B cell (primary cell): Measurements from ENCODE around the gene ACAD10. TPM values are rescaled to one million over a fixed set of nuclear protein-coding genes. Genes with fewer than 3 reads are reported as not detected.

Experiments used
- ATAC-seq: fragments of 200-7000 bp; cut with Tn5 transposase; one replicate; pipeline ENCODE4 v1.10.0; 2021; ENCODE audit warnings: low read depth, mild to moderate bottlenecking, moderate number of reproducible peaks, moderate library complexity
- CTCF ChIA-PET: fragments of 350-600 bp; sonication (Branson Sonifier 250); formaldehyde crosslinking; loops from one replicate; lab custom pipeline; 2021; ENCODE audit warnings: antibody characterized with exemption, inconsistent platforms; lab: Charles Lee
- POLR2A ChIA-PET: fragments of 350-600 bp; sonication (Branson Sonifier 250); formaldehyde crosslinking; loops from one replicate; lab custom pipeline; 2021; ENCODE audit warnings: antibody characterized with exemption; lab: Charles Lee
- DNase-seq: peaks from one replicate; pipeline ENCODE4 v3.0.0; 2013
- H2AFZ ChIP-seq: 2 replicates; pipeline ENCODE4 v1.6.1; 2012; ENCODE audit warnings: mild to moderate bottlenecking, low read depth, low read length; ENCODE audit not compliant: insufficient read depth, poor library complexity, severe bottlenecking
- H3K27ac ChIP-seq, 2 donors: 1 replicate in 1 of 2; 2 replicates in 1 of 2; pipeline ENCODE4 v1.5.1; 2012 to 2013; ENCODE audit warnings: low read length in 2 of 2, mild to moderate bottlenecking in 2 of 2, moderate library complexity in 1 of 2
- H3K27me3 ChIP-seq, 4 experiments: fragments of 200-600 bp in 1 of 4; sonication (generic) in 1 of 4; replicated peaks in 1 of 4; 1 replicate in 2 of 4; 2 replicates in 2 of 4; pipeline versions ENCODE4 v1.6.1 to v1.7.0; 2013 to 2016; ENCODE audit warnings: low read length in 3 of 4, mild to moderate bottlenecking in 2 of 4, mixed read lengths in 1 of 4, moderate library complexity in 1 of 4; ENCODE audit not compliant: insufficient read depth in 4 of 4, control insufficient read depth in 3 of 4; ENCODE audit errors: control extremely low read depth in 1 of 4
- H3K36me3 ChIP-seq, 2 experiments: replicated peaks in 1 of 2; 1 replicate in 1 of 2; 2 replicates in 1 of 2; pipeline versions ENCODE4 v1.6.1 to v1.7.1; 2013; ENCODE audit warnings: low read length in 1 of 2; ENCODE audit not compliant: insufficient read depth in 2 of 2, control insufficient read depth in 1 of 2; ENCODE audit errors: control extremely low read depth in 1 of 2, extremely low read depth in 1 of 2
- H3K4me1 ChIP-seq, 2 donors: fragments of 200-600 bp in 1 of 2; sonication (generic) in 1 of 2; 1 replicate in 1 of 2; 2 replicates in 1 of 2; pipeline versions ENCODE4 v1.5.1 to v1.6.1; 2013 to 2017; ENCODE audit warnings: low read length in 2 of 2; ENCODE audit not compliant: control insufficient read depth in 2 of 2, insufficient read depth in 2 of 2
- H3K4me2 ChIP-seq: replicated peaks from 2 replicates; pipeline ENCODE3; 2012; ENCODE audit warnings: mild to moderate bottlenecking, low read depth, low read length; ENCODE audit not compliant: poor library complexity, severe bottlenecking
- H3K4me3 ChIP-seq, 5 experiments: fragments of 200-600 bp in 1 of 5; sonication (generic) in 1 of 5; 1 replicate in 3 of 5; 2 replicates in 2 of 5; pipeline versions ENCODE4 v1.5.1 to v1.7.0; 2011 to 2016; ENCODE audit warnings: low read length in 4 of 5, mild to moderate bottlenecking in 4 of 5, low read depth in 2 of 5, control low read depth in 1 of 5, moderate library complexity in 1 of 5; ENCODE audit not compliant: insufficient read depth in 1 of 5; ENCODE audit errors: control extremely low read depth in 1 of 5, extremely low read depth in 1 of 5
- H3K79me2 ChIP-seq: fragments of 200-600 bp; sonication (generic); one replicate; pipeline ENCODE4 v1.6.0; 2016; ENCODE audit warnings: low read length; ENCODE audit not compliant: control insufficient read depth, insufficient read depth
- H3K9ac ChIP-seq: fragments of 200-600 bp; sonication (generic); 2 replicates; pipeline ENCODE4 v1.6.1; 2017; ENCODE audit warnings: mild to moderate bottlenecking, low read length, moderate library complexity
- H3K9me3 ChIP-seq, 3 donors: one replicate each; pipeline versions ENCODE4 v1.6.1 to v1.7.1; 2013; ENCODE audit warnings: low read length in 2 of 3; ENCODE audit not compliant: control insufficient read depth in 2 of 3, insufficient read depth in 1 of 3; ENCODE audit errors: control extremely low read depth in 1 of 3
- H4K20me1 ChIP-seq: 2 replicates; pipeline ENCODE4 v1.6.0; 2012; ENCODE audit warnings: mild to moderate bottlenecking, low read length; ENCODE audit not compliant: insufficient read depth, control insufficient read depth, poor library complexity, severe bottlenecking
- H3K27ac Mint-ChIP-seq: one replicate; pipeline ENCODE4 v1.8.0; 2021; ENCODE audit warnings: mixed read lengths
- H3K27me3 Mint-ChIP-seq: one replicate; pipeline ENCODE4 v1.8.0; 2021; ENCODE audit warnings: mixed read lengths
- H3K4me1 Mint-ChIP-seq: one replicate; pipeline ENCODE4 v1.8.0; 2021; ENCODE audit warnings: mixed read lengths
- H3K4me3 Mint-ChIP-seq: one replicate; pipeline ENCODE4 v1.8.0; 2021; ENCODE audit warnings: mixed read lengths
- H3K9me3 Mint-ChIP-seq: one replicate; pipeline ENCODE4 v1.8.0; 2022; ENCODE audit warnings: mixed read lengths; ENCODE audit not compliant: insufficient read depth
- EZH2 ChIP-seq: IDR thresholded peaks from 2 replicates; pipeline ENCODE4 v1.6.1; 2012; ENCODE audit warnings: borderline replicate concordance, low read depth, mild to moderate bottlenecking, moderate library complexity, low read length; ENCODE audit not compliant: insufficient read depth, poor library complexity, severe bottlenecking
- WGBS: methylation state at CpG from one replicate; pipeline ENCODE4 v1.1.5; 2013; ENCODE audit warnings: missing lambda C conversion rate; ENCODE audit not compliant: insufficient coverage; 5-methylcytosine and 5-hydroxymethylcytosine counted together
- intact Hi-C: fragments of 100-400 bp; cut with micrococcal nuclease; formaldehyde crosslinking; loops from one replicate; pipeline ENCODE4 v1.10.0; 2022
- polyA plus RNA-seq: library from polyadenylated mRNA; depleted of rRNA; stranded (reverse); fragments of >200 nt; gene quantifications from 2 replicates; pipeline ENCODE4 v1.2.3, GENCODE V29; 2012
- total RNA-seq, 2 donors: library from RNA; stranded (reverse); fragments of 120-200 nt in 1 of 2; gene quantifications; 1 replicate in 1 of 2; 2 replicates in 1 of 2; pipeline versions ENCODE4 v1.2.3 to v1.2.4, GENCODE V29; 2013 to 2022
- TF ChIP-seq, protein P1 (sequence below): fragments of 200-600 bp; IDR thresholded peaks from one replicate; pipeline ENCODE4 v1.8.0; 2022; ENCODE audit warnings: antibody characterized with exemption, mild to moderate bottlenecking

ACAD10 gene
- total and polyA plus RNA-seq, 2 donors (not counting 1 experiment from before 2014, with no cell fraction given): 38.1 to 48.6 TPM

DNA sequence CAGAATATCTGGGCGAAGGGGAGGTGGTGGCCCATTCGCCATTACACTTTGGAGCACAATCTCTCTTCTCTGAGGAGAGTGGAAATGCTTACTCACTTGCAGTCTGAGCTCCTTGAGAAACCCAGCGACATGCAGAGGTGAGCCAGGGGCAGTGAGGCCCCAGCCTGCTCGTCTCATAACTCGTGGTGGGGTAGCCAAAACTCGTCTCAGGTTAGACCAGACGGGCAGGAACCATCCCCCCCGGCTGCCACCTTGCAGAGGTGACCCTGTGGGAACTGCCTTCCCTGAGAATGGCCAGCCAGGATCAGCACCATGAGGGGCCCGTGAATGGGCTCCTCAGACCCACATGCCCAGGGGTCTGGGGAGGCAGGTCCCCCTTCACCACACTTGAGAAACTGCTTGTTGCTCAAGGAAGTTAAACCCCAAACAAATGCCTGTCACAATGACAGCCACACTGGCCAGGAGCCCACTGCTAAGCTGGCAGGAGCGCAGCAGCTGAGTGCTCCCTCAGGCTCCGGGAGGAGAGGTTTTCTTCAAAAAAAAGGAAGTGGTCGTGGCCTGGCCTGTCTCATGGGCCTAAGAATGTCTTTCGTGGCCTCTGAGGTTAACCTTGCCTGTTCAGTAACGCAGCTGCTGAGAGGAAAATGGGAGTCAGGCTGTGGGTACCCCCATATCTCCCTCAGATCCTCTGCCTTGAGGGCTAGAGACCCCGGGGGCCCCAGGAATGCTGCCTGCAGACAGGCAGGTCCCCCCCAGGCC, 71.7 kb downstream of the ACAD10 start:
- Histone ChIP-seq H3K4me3 (no peak overlapping the region), H3K9me3 (no peaks in the 10 kb centered on the region), H3K36me3 (peaks cover 2 to 20% of the 10 kb centered on the region in 2 experiments), H3K27me3 (no peaks in the 10 kb centered on the region), H3K4me1 (peaks cover 38 to 50% of the 10 kb centered on the region in 2 donors), H3K79me2 (no peaks in the 10 kb centered on the region), H2AFZ (peak overlapping the region; percentile 62), H3K9ac (peak overlapping the region; percentile 26), H3K4me2 (peak overlapping the region; percentile 62), H3K27ac (peak overlapping the region; percentile 20 to 63), H4K20me1 (no peaks in the 10 kb centered on the region)
- POLR2A ChIA-PET: interaction anchor here (0.6 to 1.4 kb wide), 4 partner anchors 9 to 30 kb away, joined by 3 to 5 read pairs (median 3); partner anchors contain the start of gene ALDH2
- peak overlapping the region; percentile 13 for H3K4me3 Mint-ChIP-seq
- 21% methylated on average over 15 of the region's 15 CpGs for WGBS
- CTCF ChIA-PET: interaction anchor here (0.6 to 6.8 kb wide), 5 partner anchors 22 to 58 kb away, joined by 3 to 41 read pairs (median 4); no protein-coding TSS in a partner anchor
- no peaks in the 10 kb centered on the region for H3K9me3 Mint-ChIP-seq
- peaks cover 47% of the 10 kb centered on the region for H3K4me1 Mint-ChIP-seq
- ATAC-seq: peak; percentile 70
- intact Hi-C loops: no loop called here
- DNase-seq: peak; percentile 58
- peak overlapping the region; percentile 83 for H3K27ac Mint-ChIP-seq
- H3K27me3 Mint-ChIP-seq: no peaks in the 10 kb centered on the region
- TF ChIP-seq, protein P1, sequence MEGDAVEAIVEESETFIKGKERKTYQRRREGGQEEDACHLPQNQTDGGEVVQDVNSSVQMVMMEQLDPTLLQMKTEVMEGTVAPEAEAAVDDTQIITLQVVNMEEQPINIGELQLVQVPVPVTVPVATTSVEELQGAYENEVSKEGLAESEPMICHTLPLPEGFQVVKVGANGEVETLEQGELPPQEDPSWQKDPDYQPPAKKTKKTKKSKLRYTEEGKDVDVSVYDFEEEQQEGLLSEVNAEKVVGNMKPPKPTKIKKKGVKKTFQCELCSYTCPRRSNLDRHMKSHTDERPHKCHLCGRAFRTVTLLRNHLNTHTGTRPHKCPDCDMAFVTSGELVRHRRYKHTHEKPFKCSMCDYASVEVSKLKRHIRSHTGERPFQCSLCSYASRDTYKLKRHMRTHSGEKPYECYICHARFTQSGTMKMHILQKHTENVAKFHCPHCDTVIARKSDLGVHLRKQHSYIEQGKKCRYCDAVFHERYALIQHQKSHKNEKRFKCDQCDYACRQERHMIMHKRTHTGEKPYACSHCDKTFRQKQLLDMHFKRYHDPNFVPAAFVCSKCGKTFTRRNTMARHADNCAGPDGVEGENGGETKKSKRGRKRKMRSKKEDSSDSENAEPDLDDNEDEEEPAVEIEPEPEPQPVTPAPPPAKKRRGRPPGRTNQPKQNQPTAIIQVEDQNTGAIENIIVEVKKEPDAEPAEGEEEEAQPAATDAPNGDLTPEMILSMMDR: no peak
- no peak for TF ChIP-seq EZH2

DNA sequence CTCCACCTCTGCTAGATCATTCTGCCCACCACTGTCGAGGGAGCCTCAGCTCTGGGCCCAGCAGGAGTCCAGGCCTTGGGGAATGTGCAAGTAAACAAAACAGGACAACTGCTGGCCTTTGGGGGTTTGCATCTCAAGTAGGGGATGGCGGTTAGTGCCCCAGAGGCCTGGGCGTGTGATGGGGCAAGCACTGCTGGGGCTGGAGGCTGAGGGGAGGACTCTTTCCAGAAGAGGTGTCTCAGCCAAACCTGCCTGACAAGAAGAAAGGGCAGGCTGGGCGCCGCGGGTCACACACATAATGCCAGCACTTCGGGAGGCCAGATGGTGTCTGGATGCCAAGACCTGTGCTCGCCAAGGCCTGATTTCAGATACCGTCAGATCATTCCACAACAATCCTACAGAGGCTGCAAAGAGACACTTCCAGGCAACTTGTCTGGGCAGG, 72.3 kb downstream of the ACAD10 start:
- Histone ChIP-seq H3K27ac (peak overlapping the region; percentile 20 to 63), H3K79me2 (no peaks in the 10 kb centered on the region), H4K20me1 (no peaks in the 10 kb centered on the region), H2AFZ (peak overlapping the region; percentile 62), H3K4me1 (peaks cover 43 to 55% of the 10 kb centered on the region in 2 donors), H3K27me3 (no peaks in the 10 kb centered on the region), H3K4me3 (no peak overlapping the region), H3K9ac (peak overlapping the region; percentile 26), H3K9me3 (no peaks in the 10 kb centered on the region), H3K4me2 (peak overlapping the region; percentile 62), H3K36me3 (peaks cover 2 to 20% of the 10 kb centered on the region in 2 experiments)
- no peak overlapping the region for H3K4me3 Mint-ChIP-seq
- POLR2A ChIA-PET: interaction anchor here (0.8 to 1.4 kb wide), 2 partner anchors 8 to 17 kb away, joined by 3 to 5 read pairs; partner anchors contain the start of gene ALDH2
- H3K9me3 Mint-ChIP-seq: no peaks in the 10 kb centered on the region
- peak overlapping the region; percentile 83 for H3K27ac Mint-ChIP-seq
- CTCF ChIA-PET: interaction anchor here (1.3 to 6.8 kb wide), 4 partner anchors 30 to 57 kb away, joined by 3 to 41 read pairs (median 4); no protein-coding TSS in a partner anchor
- no peak for DNase-seq
- ATAC-seq: no peak
- intact Hi-C loops: no loop called here
- no peak for TF ChIP-seq EZH2
- TF ChIP-seq, protein P1: no peak
- 71% methylated on average over 8 of the region's 9 CpGs for WGBS
- H3K4me1 Mint-ChIP-seq: peaks cover 53% of the 10 kb centered on the region
- no peaks in the 10 kb centered on the region for H3K27me3 Mint-ChIP-seq
